ENCODE measurements around the gene METTL26.

The METTL26 gene

GRCh38 chr16:674968-675883 is 39.1 kb upstream of the METTL26 start, which contains the start of gene RHBDL1:
TSS of gene RHBDL1 (plus strand) at chr16:675671. CDS start at chr16:675791, 120 bp downstream.
- no peak for DNase-seq

- no peak for DNase-seq
These were observed 38.2 kb upstream of the METTL26 start for GRCh38 chr16:674214-674881.

- no peak for DNase-seq
These were observed 37.4 kb upstream of the METTL26 start for GRCh38 chr16:673399-673991.

GRCh38 chr16:672851-673250 is 36.7 kb upstream of the METTL26 start:
- no peak for DNase-seq

GRCh38 chr16:672371-672770 is 36.3 kb upstream of the METTL26 start:
- DNase-seq: no peak

- no peak for DNase-seq
These were observed 35.4 kb upstream of the METTL26 start for GRCh38 chr16:671353-672131.

- no peak for DNase-seq
These were observed 34.6 kb upstream of the METTL26 start for GRCh38 chr16:670485-671352.

GRCh38 chr16:669666-670065 is 33.6 kb upstream of the METTL26 start:
- DNase-seq: no peak

GRCh38 chr16:668519-669171 is 32.5 kb upstream of the METTL26 start:
- no peak for DNase-seq

- DNase-seq: peak; percentile 32
These were observed 31.8 kb upstream of the METTL26 start, which contains the start of gene RHOT2 for GRCh38 chr16:667780-668518. TSS of gene RHOT2 (plus strand) at chr16:668132. CDS start at chr16:668200, 68 bp downstream.

GRCh38 chr16:667113-667779 is 31.1 kb upstream of the METTL26 start:
- no peak for DNase-seq

GRCh38 chr16:666572-666971 is 30.5 kb upstream of the METTL26 start:
- DNase-seq: no peak

GRCh38 chr16:662597-662996 is 26.5 kb upstream of the METTL26 start:
- DNase-seq: no peak

- no peak for DNase-seq
These were observed 26.0 kb upstream of the METTL26 start for GRCh38 chr16:662095-662494.

GRCh38 chr16:661184-661821 is 25.2 kb upstream of the METTL26 start:
- no peak for DNase-seq

- no peak for DNase-seq
These were observed 24.5 kb upstream of the METTL26 start for GRCh38 chr16:660459-661183.

- DNase-seq: no peak
These were observed 24.0 kb upstream of the METTL26 start for GRCh38 chr16:660132-660458.

GRCh38 chr16:659618-660017 is 23.5 kb upstream of the METTL26 start:
- DNase-seq: no peak
